WTC11 (cell line): ENCODE measurements around the gene OSBPL10.

ENCODE experiments used
- NFE2L1 ChIP-seq: sonication (generic); formaldehyde crosslinking; IDR thresholded peaks from 2 replicates; pipeline ENCODE4 v1.8.1; 2023; ENCODE audit warnings: missing genetic modification reagents
- NR2C2 ChIP-seq: sonication (generic); formaldehyde crosslinking; IDR thresholded peaks from 2 replicates; pipeline ENCODE4 v1.8.0; 2022; ENCODE audit warnings: mild to moderate bottlenecking, missing genetic modification reagents
- PRRX2 ChIP-seq: fragments of 250-450 bp; sonication (Bioruptor Pico); IDR thresholded peaks from 2 replicates; pipeline ENCODE4 v1.8.0; 2021; ENCODE audit warnings: mild to moderate bottlenecking
- ZNF219 ChIP-seq: sonication (generic); formaldehyde crosslinking; IDR thresholded peaks from 2 replicates; pipeline ENCODE4 v1.8.0; 2023; ENCODE audit warnings: missing genetic modification reagents, mild to moderate bottlenecking, borderline replicate concordance
- TF ChIP-seq, protein P1 (sequence below): fragments of 200-600 bp; IDR thresholded peaks from 2 replicates; pipeline ENCODE4 v1.8.0; 2022; ENCODE audit warnings: antibody characterized with exemption
- TF ChIP-seq, protein P2 (sequence below): fragments of 250-450 bp; sonication (Bioruptor Pico); IDR thresholded peaks from 2 replicates; pipeline ENCODE4 v1.9.0; 2021; ENCODE audit warnings: mild to moderate bottlenecking, borderline replicate concordance

DNA sequence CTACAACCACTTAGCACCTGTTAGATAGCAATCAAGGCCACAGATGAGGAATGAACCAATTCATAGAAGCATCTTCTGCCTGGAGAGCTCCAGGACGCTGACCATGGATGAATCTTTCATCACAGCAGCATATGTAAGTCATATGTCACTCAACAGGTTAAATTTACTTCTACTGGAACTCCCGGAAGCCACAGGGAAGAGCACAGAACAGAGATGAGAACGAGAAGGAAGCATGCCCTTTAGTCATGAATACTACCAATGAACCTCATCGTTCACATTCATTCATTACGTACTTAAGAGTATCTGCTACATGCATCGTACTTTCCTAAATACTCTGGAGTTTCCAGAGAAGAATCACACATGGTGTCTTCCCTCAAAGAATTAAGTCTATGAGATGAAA, 255.5 kb downstream of the OSBPL10 start:
- TF ChIP-seq, protein P1, sequence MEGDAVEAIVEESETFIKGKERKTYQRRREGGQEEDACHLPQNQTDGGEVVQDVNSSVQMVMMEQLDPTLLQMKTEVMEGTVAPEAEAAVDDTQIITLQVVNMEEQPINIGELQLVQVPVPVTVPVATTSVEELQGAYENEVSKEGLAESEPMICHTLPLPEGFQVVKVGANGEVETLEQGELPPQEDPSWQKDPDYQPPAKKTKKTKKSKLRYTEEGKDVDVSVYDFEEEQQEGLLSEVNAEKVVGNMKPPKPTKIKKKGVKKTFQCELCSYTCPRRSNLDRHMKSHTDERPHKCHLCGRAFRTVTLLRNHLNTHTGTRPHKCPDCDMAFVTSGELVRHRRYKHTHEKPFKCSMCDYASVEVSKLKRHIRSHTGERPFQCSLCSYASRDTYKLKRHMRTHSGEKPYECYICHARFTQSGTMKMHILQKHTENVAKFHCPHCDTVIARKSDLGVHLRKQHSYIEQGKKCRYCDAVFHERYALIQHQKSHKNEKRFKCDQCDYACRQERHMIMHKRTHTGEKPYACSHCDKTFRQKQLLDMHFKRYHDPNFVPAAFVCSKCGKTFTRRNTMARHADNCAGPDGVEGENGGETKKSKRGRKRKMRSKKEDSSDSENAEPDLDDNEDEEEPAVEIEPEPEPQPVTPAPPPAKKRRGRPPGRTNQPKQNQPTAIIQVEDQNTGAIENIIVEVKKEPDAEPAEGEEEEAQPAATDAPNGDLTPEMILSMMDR = no peak
- no peak for TF ChIP-seq NR2C2 (CRISPR knock-in tag)
- no peak for TF ChIP-seq PRRX2
- TF ChIP-seq, protein P2, sequence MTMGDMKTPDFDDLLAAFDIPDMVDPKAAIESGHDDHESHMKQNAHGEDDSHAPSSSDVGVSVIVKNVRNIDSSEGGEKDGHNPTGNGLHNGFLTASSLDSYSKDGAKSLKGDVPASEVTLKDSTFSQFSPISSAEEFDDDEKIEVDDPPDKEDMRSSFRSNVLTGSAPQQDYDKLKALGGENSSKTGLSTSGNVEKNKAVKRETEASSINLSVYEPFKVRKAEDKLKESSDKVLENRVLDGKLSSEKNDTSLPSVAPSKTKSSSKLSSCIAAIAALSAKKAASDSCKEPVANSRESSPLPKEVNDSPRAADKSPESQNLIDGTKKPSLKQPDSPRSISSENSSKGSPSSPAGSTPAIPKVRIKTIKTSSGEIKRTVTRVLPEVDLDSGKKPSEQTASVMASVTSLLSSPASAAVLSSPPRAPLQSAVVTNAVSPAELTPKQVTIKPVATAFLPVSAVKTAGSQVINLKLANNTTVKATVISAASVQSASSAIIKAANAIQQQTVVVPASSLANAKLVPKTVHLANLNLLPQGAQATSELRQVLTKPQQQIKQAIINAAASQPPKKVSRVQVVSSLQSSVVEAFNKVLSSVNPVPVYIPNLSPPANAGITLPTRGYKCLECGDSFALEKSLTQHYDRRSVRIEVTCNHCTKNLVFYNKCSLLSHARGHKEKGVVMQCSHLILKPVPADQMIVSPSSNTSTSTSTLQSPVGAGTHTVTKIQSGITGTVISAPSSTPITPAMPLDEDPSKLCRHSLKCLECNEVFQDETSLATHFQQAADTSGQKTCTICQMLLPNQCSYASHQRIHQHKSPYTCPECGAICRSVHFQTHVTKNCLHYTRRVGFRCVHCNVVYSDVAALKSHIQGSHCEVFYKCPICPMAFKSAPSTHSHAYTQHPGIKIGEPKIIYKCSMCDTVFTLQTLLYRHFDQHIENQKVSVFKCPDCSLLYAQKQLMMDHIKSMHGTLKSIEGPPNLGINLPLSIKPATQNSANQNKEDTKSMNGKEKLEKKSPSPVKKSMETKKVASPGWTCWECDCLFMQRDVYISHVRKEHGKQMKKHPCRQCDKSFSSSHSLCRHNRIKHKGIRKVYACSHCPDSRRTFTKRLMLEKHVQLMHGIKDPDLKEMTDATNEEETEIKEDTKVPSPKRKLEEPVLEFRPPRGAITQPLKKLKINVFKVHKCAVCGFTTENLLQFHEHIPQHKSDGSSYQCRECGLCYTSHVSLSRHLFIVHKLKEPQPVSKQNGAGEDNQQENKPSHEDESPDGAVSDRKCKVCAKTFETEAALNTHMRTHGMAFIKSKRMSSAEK (CRISPR knock-in tag) = no peak
- no peak for TF ChIP-seq ZNF219 (CRISPR knock-in tag)
- TF ChIP-seq NFE2L1 (CRISPR knock-in tag) = no peak
